Activated CD8-positive, alpha-beta memory T cell treated with anti-CD3 and anti-CD28 coated beads for 24 hours (primary cell): Measurements from ENCODE around the gene AURKAIP1.
"Not testable (repeated sequence)": the region's sequence is repeated elsewhere in the genome, so short reads cannot be mapped to it uniquely, and the experiment has no call there.

Experiments
- DNase-seq: peaks from one replicate; pipeline ENCODE4 v3.0.0-alpha.2; 2020

The AURKAIP1 gene

GRCh38 chr1:1374929-1375662, at the start of gene AURKAIP1:
Gene AURKAIP1 (minus strand): TSS chr1:1375207. CDS start chr1:1374756, 451 bp downstream.
- peak; percentile 94 for DNase-seq

GRCh38 chr1:1424707-1425106, 49.7 kb upstream of the AURKAIP1 start:
- DNase-seq = no peak

GRCh38 chr1:1423245-1423597, 48.2 kb upstream of the AURKAIP1 start:
- no peak for DNase-seq

- DNase-seq = no peak
Observed at GRCh38 chr1:1422465-1423244, 47.6 kb upstream of the AURKAIP1 start.

GRCh38 chr1:1421907-1422464, 47.0 kb upstream of the AURKAIP1 start:
- DNase-seq = no peak

GRCh38 chr1:1421147-1421906, 46.3 kb upstream of the AURKAIP1 start, which contains the start of gene ANKRD65:
Gene ANKRD65 (minus strand): TSS chr1:1421276. CDS start chr1:1421005, 271 bp downstream.
- DNase-seq = no peak

GRCh38 chr1:1420654-1421141, 45.7 kb upstream of the AURKAIP1 start:
- no peak for DNase-seq

GRCh38 chr1:1419813-1420653, 45.0 kb upstream of the AURKAIP1 start:
- DNase-seq = no peak

GRCh38 chr1:1419363-1419812, 44.4 kb upstream of the AURKAIP1 start:
- DNase-seq = no peak

GRCh38 chr1:1418464-1419362, 43.7 kb upstream of the AURKAIP1 start:
- no peak for DNase-seq

GRCh38 chr1:1417825-1418463, 42.9 kb upstream of the AURKAIP1 start:
- not testable (repeated sequence) for DNase-seq

- DNase-seq = not testable (repeated sequence)
Observed at GRCh38 chr1:1417396-1417795, 42.4 kb upstream of the AURKAIP1 start.

GRCh38 chr1:1415751-1416150, 40.7 kb upstream of the AURKAIP1 start:
- DNase-seq = no peak

GRCh38 chr1:1412311-1412902, 37.4 kb upstream of the AURKAIP1 start:
- not testable (repeated sequence) for DNase-seq

- no peak for DNase-seq
Observed at GRCh38 chr1:1411626-1412025, 36.6 kb upstream of the AURKAIP1 start.

GRCh38 chr1:1410238-1410637, 35.2 kb upstream of the AURKAIP1 start:
- DNase-seq = not testable (repeated sequence)

GRCh38 chr1:1407636-1408318, 32.8 kb upstream of the AURKAIP1 start:
- no peak for DNase-seq

- peak; percentile 97 for DNase-seq
Observed at GRCh38 chr1:1406821-1407635, 32.0 kb upstream of the AURKAIP1 start, which contains the start of gene MRPL20. Gene MRPL20 (minus strand): TSS chr1:1407293. CDS start chr1:1407217, 76 bp downstream.
